Measurements from ENCODE around the gene EEF1G.

GRCh38 chr11:62614275-62614674 lies 40.6 kb upstream of the EEF1G start:
- no peak for TF ChIP-seq CTCF (IDR thresholded peaks at IDR 0.05; ENCODE audit: low read depth, low read length)
- TF ChIP-seq MYC (IDR thresholded peaks at IDR 0.05; ENCODE audit: low read depth, low read length), result no peak
- no peak for TF ChIP-seq MAX (IDR thresholded peaks at IDR 0.05; ENCODE audit: low read depth, low read length)
